GM19035 (cell line): ENCODE data around the gene BGN.

Experiments
- ATAC-seq: cut with Tn5 transposase; IDR thresholded peaks from one replicate; pipeline ENCODE4 v1.9.1; 2021; ENCODE audit not compliant: unreplicated experiment

BGN gene

DNA sequence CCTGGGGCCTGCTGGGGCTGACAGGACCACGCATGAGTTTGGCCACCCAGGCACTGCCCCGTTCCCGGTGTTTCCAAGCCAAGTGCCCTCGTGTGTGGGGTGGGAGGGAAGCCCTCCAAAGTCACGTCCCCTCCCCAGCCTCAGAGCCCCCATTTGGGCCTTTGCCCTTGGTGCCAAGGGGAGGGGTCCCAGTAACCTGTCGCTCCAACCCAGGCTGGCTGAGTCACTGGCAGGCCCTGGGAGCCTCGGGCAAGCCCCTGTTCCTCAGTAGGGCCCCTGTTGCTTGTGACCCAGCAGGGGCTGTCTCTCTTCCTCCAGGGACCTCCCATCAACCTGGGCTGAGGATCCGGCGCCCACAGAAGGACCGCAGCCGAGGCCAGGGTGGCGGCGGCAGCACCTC lies 13.7 kb upstream of the BGN start:
- no peak for ATAC-seq

DNA sequence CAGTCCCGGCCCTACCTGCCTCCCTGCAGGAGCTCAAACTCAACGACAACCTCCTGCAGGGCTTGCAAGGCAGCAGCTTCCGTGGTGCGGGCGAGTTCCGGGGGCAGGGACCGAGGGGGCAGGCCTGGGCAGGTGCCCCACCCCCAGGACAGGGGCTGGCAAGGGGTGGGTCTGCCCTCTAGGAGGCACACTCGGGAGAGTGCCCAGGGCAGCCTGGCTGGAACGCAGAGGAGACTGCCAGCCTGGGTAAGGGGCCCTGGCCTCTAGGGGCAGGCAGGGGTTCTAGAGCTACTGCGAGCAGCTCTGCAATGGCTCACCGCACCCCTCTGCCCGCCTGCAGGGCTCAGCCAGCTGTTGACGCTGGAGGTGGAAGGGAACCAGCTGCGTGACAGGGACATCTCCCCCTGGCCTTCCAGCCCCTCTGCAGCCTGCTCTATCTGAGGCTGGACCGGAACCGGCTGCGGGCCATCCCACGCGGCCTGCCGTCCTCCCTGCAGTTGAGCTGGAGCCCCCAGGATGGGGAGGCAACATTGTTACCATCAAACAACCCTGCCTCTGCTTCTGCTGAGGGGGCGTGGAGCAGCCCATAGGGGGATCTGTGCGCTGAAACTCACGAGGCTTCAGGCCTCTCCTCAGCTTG lies 12.3 kb upstream of the BGN start:
- ATAC-seq = no peak

DNA sequence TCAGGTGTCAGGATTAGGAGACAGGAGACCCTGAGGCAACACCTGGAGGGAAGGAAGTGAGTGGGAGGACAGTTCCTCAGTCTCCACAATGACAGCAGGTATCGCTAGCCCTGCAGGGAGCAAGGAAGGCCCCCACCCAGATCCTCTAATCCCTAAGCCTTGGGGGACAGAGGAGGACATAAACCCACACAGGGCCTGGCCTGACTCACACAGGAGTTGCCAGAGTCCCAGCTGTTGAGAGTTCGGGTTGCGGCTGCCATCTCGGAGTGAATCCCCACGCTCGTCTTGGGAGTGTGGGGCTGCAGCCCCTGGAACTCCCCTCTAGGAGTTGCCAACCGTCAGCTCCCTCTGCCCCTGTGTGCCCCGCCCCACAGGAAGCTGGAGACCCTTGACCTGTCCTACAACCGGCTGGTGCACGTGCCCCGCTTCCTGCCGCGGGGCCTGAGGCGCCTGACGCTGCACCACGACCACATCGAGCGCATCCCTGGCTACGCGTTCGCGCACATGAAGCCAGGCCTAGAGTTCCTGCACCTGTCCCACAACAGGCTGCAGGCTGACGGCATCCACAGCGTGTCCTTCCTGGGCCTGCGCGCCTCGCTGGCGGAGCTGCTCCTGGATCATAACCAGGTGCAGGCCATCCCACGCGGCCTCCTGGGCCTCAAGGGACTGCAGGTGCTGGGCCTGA lies 9.2 kb upstream of the BGN start:
- no peak for ATAC-seq

DNA sequence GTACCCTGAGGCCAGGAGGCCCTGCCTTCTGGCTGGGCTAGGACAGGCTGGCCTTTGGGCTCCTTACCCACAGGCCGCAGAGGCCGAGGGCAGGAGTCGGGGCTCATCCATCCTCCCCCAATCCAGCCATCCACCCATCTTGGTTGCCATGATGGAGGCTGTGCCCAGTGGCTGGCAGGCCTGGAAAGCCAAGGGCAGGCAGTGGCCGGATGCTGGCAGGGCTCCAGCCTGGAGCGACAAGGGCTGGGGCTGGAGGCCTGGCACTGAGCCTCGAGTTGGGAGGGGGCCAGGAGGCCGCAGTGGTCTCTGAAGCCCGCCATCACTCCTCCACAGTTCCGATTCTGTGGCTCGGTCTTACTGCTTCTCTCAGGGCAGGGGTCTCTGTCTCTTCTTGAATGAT lies 8.6 kb upstream of the BGN start:
- no peak for ATAC-seq

DNA sequence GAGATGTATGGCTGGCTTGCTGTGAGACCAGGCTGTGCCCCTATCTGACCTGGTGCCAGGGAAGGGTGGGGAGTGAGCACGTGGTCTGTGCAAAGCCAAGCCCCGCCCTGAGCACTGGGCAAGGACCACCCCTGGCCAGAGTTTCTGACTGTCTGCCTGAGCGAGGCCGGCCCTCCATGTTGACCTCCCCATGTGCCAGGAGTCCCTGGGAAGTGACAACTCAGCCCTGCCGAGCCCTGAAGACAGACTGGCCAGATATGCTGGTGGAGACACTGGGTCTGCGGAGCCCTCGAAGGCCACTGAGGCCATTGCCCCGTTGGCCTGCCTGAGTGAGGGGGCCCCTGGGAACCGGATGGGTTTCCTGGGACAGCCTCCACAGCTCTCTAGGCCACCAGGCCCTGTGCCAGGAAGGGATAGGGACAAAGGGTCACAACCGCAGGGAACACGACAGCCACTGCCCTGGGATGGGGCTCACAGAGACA lies 7.1 kb upstream of the BGN start:
- ATAC-seq = no peak

DNA sequence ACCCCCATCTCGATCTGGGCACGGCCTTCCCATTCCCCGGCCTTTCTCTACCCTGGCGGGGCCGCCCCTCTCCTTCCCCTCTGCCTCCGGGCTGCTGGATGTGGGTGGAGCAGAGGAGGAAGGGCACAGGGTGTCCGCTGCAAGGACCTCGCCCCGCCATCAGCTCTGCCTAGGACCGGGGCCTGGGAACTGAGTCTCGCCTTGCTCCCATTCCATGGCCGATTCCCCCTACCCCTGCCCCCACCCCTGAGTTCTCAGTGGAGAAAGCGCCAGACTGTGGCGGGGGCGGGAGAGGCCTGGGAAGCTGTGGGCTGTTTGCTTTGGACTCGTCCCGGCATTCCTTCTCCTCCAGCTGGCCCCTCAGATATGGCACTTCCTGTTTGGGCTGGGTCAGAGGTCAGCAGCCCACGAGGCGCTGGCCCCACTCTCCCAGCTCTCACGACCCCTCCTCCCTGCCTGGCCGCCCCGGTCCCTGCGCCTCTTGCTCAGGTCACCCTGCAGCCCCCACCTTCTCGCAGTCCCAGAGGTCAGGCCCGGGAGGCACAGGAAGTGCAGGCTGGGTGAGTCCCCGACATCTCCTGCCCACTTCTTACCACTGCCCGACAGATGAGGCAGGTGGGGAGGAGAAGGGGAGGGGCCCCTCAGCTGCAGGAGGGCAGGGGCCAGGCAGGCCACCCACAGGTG lies 6.4 kb upstream of the BGN start:
- ATAC-seq = no peak

DNA sequence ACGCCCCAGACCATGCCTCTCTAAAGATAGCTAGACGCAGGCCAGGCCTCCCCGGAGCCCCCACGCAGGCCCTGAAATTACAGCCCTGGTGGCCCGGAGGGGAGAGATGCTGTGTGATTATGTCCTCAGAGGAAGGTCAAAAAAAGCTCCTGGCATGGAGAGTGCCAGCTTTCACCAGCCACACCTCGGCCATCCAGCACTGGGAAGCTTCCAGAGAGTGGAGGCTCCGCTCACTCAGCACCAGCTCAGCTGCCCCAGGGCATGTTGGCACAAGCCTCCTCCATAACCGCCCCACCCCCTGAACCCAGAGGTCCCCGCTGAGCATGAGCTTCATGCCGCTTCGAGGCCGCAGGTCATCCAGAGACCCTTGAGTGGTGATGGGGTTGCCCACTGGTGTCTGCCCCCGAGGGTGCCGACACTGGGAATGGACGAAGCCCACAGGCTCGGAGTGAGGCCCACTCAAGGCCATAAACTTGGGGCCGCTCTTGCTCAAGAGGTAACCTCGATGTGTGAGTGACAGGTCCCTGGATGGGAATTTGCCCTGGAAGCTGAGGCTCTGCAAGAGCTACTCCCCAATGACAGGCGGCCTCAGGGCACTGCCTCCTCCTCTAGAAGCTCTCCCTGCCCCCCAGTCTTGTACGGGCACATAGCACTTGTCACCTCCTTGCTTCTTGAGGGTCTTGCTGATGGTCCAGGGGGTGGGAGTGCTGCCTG lies 4.4 kb upstream of the BGN start:
- no peak for ATAC-seq

DNA sequence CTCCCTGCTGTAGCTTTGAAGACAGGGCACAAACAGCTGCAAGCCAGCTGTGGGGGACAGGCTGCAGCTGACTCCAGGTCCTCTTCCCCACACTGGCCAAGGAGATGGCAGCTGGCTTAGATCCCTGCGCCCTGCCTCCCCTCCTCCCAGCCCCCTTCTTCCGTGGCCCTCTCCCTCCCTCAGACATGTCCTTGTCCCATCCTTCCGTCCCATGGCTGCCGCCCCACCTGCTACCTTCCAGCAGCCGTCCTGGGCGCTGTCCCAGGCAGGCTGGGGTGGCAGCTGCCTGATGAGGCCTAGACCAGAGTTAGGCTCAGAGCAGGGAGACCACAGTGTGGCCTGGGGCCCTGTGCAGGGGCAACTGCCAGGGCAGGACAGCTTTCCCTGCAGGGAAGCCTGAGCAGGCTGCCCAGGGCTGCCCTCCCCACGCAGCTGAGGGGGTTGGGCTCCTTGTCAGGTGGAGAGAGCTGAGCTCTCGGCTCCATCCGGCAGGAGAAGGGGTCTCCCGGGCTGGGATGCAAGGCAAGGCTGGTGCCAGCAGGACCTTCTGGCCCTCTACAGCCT lies 3.3 kb upstream of the BGN start:
- ATAC-seq = no peak

DNA sequence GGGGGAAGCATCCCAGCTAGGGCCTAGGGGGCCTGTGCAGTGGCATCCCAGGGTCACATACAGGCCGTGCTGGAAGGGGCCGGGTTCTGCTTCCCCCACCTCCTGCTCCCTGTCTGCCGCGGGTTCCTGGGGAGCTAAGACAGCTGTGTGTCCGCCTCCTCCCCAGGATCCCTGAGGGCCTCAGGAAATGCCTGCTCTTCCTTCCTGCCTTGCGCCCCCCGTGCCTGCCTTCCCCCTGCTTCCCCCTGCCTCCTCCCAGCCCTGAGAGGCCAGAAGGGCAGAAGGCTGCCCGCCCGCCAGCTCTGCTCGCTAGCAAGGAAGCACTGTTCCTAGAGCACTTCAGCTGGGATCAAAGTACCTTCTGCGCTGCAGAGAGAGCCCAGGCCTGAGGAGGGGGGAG lies 2.9 kb upstream of the BGN start:
- ATAC-seq = no peak

DNA sequence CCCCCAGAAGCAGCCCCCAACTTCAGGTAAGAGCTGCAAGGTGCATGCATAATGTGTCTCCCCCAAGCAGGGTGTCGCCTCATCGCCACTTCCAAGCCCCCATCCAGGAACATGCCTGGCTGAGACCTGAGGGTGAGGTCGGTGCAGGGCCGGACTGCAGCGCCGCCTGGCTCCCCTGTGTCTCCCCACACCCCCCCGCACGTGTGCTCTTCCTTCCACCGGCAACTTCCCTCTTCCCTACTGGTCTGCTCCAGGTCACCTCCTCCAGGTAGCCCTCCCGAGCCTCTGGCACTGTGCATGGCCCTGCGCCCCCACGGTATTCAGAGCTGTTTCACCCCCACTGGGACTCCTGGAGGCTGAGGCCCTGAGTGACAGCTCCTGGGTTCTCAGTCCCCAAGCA lies 2.2 kb upstream of the BGN start:
- ATAC-seq = no peak

DNA sequence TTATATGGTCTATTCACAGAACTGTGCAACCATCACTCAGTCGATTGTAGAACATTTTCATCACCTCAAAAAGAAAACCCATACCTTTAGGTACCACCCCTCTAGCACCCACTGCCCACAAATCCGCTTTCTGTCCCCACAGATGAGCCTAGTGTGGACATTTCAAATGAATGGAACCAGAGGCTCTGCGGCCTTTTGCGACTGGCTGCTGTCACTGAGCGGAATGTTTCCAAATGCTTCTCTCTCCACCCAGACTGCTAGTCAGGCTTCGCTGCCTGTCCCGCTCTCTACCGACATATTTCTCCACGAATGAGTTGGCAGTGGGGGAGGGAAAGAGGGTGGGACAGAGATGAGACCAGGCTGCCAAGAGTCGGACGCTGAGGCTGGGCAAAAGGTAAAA lies 1.7 kb upstream of the BGN start:
- ATAC-seq = no peak

DNA sequence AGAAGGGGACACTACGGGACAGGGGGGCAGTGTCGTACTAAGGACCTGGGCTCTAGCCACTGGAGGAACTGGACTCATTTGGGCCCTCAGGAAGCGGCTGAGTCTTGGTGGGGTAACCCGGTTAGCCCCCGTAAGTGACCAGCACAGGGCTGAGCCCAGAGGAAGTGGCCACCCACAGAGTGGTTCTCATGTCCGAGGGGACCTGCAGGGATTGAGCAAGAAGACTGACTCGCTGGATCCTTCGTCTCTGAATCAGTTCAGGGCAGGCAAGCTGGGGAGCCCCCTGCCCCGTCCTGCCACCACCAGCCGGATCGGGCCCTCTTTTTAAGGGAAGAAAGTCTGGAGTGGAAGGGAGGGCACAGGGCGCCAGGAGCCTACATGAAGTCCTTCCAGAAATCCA lies 719 bp upstream of the BGN start:
- ATAC-seq = no peak

DNA sequence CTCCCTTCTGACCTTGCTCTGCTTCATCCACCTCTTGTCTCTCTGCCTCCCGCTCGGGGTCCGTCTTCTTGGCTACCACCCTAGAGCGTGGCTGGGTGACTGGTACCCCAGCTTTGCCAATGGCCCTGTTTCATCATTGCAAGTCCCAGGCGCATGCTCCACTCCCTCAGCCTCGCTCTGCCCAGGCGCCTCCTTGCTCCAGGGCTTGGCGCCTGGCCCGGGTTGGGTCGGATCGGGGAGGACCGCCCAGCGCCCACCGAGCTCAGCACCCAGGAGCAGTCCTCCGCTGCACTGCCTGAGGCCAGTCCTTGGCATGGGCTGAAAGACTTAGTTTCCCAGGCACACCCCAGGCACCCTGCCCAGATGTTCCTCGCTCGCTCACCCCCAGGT lies 577 bp downstream of the BGN start:
- no peak for ATAC-seq

DNA sequence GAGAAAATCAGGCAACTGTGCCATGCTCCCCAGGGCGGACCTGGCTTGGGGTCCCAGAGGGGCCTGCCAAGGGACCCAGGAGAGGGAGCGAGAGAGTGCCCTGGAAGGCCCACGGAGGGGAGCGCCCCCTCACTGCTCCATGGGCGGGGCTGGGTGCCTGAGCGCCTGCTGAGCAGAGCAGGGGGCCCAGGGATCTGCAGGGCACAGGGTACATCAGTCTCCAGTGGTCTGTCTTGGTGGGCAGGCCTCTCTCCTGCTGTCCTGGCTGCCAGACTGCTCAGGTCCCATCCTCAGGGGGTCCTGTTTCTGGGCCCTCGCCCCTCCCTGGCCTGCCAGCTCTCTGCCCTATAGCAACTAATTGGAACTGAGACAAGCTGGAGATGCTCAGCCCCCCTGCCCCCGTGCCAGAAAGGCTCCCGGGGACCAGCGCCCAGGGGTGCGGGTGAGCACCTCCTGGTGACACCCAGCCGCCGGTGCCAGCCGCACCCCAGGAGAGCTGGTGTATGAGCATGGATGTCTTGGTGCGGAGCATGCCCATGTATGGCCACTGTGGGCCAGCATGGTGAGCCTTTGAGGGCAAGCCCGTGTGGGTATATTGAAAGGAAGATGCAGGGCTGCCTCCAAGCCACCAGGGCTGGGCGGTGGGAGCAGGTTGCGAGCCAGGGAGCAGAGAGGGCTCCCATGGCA lies 1.3 kb downstream of the BGN start:
- ATAC-seq = no peak

DNA sequence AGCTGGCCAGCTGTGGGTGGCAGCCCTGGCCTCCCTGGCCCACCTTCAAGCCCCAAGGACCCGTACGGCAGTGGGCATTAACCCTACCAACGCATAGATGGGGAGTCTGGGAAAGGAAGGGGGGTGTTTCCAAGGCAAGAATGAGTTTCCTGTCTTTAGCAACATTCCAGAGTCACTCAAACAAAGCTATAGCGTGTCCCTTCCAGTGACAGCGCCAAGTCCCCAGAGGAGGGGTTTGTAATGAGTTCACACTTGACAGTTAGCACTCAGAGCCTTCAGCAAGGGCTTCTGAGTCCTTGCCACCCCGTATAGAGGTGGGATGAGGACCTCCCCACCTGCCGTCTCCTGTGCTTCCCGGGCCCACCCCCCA lies 1.8 kb downstream of the BGN start:
- no peak for ATAC-seq

DNA sequence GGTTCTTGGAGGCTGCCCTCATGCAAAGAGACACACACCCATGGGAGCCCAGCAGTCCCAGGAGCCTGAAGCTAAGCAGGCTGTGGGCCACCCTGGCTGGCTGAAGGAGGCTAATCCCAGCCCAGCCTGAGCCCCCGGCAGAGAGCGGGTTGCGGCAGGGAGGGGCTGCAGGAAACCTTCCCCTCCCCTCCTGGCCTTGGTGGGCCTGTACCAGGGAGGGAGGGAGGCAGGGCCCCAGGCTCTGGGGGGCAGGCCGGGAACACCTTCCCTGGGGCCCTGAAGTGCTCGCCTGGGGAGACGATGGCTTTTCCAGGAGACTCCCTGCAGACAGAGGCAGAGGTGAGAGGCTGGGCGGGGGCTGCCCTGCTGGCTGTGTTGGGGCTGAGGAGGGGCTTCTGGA lies 3.7 kb downstream of the BGN start:
- ATAC-seq = no peak

DNA sequence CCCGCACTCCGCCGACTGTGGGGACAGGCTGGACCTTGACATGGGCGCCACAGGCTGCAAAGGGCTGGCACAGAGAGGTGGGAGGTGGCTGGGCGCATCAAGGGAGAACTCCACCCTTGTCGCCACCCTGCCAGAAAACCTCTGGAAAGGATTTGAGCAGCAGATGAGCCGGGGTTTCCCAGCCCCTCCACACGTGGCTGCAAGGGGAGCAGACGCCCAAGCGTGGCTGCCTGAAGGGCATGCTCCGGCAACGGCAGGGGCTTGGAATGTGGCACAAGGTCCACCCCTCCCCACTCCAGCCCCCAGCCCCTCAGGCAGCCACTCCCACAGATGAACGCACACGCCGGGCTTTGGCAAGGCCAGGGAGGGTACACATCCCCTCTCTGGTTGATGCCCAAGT lies 4.6 kb downstream of the BGN start:
- no peak for ATAC-seq

DNA sequence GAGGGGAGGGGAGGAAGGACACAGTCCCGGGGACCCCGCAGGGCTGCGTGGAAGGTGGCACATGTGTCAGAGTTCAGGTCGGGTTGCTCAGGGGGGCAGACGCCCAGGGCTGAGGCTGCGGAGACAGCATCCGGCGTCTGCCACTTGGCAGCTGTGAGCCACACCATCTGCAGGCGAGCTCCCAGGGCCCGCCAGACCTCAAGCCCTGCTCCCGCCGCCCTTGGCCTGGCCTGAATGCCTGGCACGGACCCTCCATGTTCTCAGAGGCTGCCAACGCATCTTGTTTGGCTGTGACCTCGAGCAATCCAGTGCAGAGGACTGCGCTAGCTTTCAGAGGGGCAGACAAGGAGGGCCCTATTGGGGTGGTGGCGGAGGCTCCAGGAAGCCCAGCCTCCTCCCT lies 5.1 kb downstream of the BGN start:
- no peak for ATAC-seq

DNA sequence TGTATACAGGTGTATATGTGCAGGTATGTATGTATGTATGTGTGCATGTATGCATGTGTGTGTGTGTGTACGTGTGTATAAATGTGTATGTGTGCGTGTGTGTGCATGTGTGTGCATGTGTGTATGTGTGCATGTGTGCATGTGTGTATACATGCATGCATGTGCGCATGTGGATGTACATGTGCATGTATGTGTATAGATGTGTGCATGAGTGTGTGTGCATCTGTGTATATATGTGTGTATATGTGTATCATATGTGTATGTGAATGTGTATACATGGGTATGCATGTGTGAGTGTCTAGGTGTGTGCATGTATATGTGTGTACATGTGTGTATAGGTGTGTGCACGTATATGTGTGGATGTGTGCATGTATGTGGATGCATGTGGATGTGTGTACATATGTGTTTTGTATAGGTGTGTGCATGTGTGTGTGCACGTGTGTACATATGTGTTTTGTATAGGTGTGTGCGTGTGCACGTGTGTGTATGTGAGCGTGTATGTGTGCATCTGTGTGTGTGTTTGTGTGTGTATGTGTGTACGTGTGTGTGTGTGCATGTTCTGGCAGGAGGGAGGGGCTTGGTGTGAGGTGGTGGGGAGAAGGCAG lies 6.0 kb downstream of the BGN start:
- ATAC-seq = no peak

DNA sequence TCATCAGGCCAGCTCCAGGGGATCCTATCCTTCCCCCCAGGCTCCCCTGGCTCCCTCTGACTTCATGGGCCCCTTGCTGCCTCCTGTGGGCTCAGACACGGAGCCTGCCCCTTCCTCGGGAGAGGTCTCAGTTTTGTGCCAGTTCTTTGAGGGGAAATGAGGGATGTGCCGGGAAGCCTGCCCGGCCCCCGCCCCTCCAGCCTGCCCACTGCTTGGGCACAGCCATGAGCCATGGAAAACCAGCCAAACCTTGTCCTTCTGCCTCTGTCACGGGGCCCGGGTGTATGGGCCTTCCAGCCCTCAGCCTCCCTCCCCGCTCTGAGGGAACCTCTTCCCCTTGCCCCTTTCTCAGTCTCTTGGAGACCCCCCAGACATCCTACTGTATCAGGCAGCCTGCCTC lies 6.8 kb downstream of the BGN start:
- ATAC-seq = no peak

DNA sequence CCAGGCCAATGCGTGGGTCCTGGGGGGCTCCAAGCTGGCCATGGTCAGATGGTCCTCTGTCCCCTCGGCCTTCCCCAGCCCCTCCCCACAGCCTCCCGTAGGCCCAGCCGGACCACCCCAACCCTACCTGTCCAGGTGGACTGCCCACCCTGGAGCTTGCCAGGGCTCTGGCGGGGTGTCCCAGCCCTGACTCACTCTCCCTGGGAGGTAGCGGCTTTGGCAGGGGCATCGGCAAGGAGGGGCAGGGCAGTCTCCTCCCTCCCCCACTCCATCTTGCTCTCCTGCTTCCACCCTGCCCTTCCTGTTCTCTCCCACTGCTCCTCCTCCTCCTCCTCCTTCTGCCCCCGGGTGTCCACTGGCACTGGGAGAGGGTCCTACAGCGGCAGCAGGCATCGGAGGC lies 7.4 kb downstream of the BGN start:
- no peak for ATAC-seq
